PC-3 (cell line): ENCODE data around the gene VTN. TPM values are rescaled to one million over a fixed set of nuclear protein-coding genes. Genes with fewer than 3 reads are reported as not detected.

Experiments
- ATAC-seq: fragments of 200-7000 bp; cut with Tn5 transposase; 2 replicates; pipeline ENCODE4 v1.9.1; 2020; ENCODE audit warnings: mild to moderate bottlenecking, moderate library complexity
- BruUV-seq: library from RNA; stranded (reverse); fragments of 400-500 nt; replicated peaks from 2 replicates; lab custom pipeline; 2021; lab: Mats Ljungman, UMichigan
- CTCF ChIA-PET: fragments of 300-600 bp; sonication (Branson Sonifier 250); formaldehyde crosslinking; loops from one replicate; lab custom pipeline; 2022; ENCODE audit warnings: antibody characterized with exemption; lab: Charles Lee
- POLR2A ChIA-PET: fragments of 300-600 bp; sonication (Branson Sonifier 250); formaldehyde crosslinking; loops from one replicate; lab custom pipeline; 2022; ENCODE audit warnings: antibody characterized with exemption; ENCODE audit not compliant: unreplicated experiment; lab: Charles Lee
- DNase-seq: peaks from one replicate; pipeline ENCODE4 v3.0.0-alpha.2; 2015
- H2AFZ ChIP-seq: fragments of 300-600 bp; sonication (generic); 2 replicates; pipeline ENCODE4 v1.6.0; 2016; ENCODE audit warnings: antibody characterized with exemption, low read length
- H3F3A ChIP-seq: fragments of 300-600 bp; sonication (generic); one replicate; pipeline ENCODE4 v1.6.0; 2017; ENCODE audit warnings: antibody characterized with exemption, low read length, control low read depth, mild to moderate bottlenecking; ENCODE audit not compliant: unreplicated experiment
- H3K27ac ChIP-seq: fragments of 300-600 bp; sonication (generic); 2 replicates; pipeline ENCODE4 v1.5.1; 2016; ENCODE audit warnings: mild to moderate bottlenecking, low read length
- H3K27me3 ChIP-seq: fragments of 300-600 bp; sonication (generic); 2 replicates; pipeline ENCODE4 v1.6.1; 2016; ENCODE audit warnings: low read length, mixed read lengths
- H3K36me3 ChIP-seq: fragments of 300-600 bp; sonication (generic); 2 replicates; pipeline ENCODE4 v1.6.1; 2016; ENCODE audit warnings: low read depth, mixed run types, low read length, mixed read lengths
- H3K4me1 ChIP-seq: fragments of 300-600 bp; sonication (generic); 2 replicates; pipeline ENCODE4 v1.5.1; 2016; ENCODE audit warnings: low read length; ENCODE audit not compliant: insufficient read depth
- H3K4me2 ChIP-seq: fragments of 300-600 bp; sonication (generic); 2 replicates; pipeline ENCODE4 v1.6.0; 2016; ENCODE audit warnings: low read length
- H3K4me3 ChIP-seq: fragments of 300-600 bp; sonication (generic); 2 replicates; pipeline ENCODE4 v1.5.1; 2016; ENCODE audit warnings: mild to moderate bottlenecking, low read length, mixed read lengths
- H3K79me2 ChIP-seq: fragments of 300-600 bp; sonication (generic); 2 replicates; pipeline ENCODE4 v1.6.1; 2017; ENCODE audit warnings: low read length, mixed read lengths
- H3K9ac ChIP-seq: fragments of 300-600 bp; sonication (generic); 2 replicates; pipeline ENCODE4 v1.6.0; 2016; ENCODE audit warnings: mild to moderate bottlenecking, low read length
- H3K9me2 ChIP-seq: fragments of 300-600 bp; sonication (generic); replicated peaks from 2 replicates; pipeline ENCODE4 v1.6.1; 2016; ENCODE audit warnings: mixed run types, low read length, mixed read lengths
- H3K9me3 ChIP-seq: fragments of 300-600 bp; sonication (generic); 2 replicates; pipeline ENCODE4 v1.6.1; 2016; ENCODE audit warnings: low read length, mixed read lengths
- H4K20me1 ChIP-seq: fragments of 300-600 bp; sonication (generic); 2 replicates; pipeline ENCODE4 v1.6.1; 2016; ENCODE audit warnings: low read length, mixed read lengths
- EZH2 ChIP-seq: fragments of 300-600 bp; sonication (generic); IDR thresholded peaks from one replicate; pipeline ENCODE4 v1.6.1; 2017; ENCODE audit warnings: antibody characterized with exemption, mild to moderate bottlenecking, low read length; ENCODE audit not compliant: unreplicated experiment
- EZH2phosphoT487 ChIP-seq: fragments of 300-600 bp; sonication (generic); IDR thresholded peaks from 2 replicates; pipeline ENCODE4 v1.6.1; 2018; ENCODE audit warnings: mild to moderate bottlenecking, antibody characterized with exemption, low read length, borderline replicate concordance
- intact Hi-C: fragments of 100-400 bp; cut with micrococcal nuclease; formaldehyde crosslinking; loops from 2 replicates; pipeline ENCODE4 v1.9.0; 2023
- total RNA-seq: library from RNA; depleted of rRNA; stranded (reverse); fragments of >200 nt; gene quantifications from 2 replicates; pipeline ENCODE4 v1.2.3, GENCODE V29; 2014
- TF ChIP-seq, protein P1 (sequence below): fragments of 300-600 bp; sonication (generic); conservative IDR thresholded peaks from 2 replicates; pipeline ENCODE4 v1.5.1; 2017; ENCODE audit warnings: antibody characterized with exemption, low read depth, mild to moderate bottlenecking, low read length

The VTN gene
- total RNA-seq, 1 experiment from 2014 or later: not detected

DNA sequence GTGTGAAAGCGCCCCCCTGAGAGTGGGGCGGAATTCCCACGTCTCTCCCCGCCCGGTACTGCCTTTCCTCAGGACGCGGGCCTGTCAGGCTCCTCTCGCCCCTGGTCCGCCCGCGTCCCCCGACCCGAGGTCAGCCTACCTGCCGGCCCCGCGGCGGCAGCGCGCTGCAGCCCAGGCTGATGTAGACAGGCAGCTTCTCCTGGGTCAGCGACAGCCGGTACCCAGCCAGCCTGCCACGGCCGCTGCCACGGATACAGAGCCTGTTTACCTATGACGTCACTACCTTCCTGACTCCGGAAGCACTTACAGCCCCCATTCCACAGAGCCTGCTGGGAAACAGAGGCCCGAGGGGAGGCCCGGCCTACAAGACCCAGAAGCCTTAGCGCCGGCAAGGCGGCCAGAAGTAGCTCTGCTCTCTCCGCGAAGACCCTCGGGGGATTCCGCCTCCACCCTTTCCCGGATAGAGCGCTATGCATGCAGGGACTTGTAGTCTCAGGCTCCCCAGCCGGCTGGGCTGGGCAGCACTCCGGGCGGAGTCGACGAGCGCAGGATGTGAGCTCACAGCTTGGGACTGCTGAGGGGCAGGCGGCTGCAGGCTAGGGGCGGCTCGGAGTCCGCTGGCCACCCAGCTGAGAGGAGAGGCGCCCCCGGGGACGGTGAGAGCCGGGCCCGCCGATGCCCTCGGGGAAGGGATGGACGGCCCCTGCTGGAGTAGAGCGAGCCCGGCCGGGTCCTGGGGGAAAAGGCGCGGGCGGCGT lies 34.7 kb downstream of the VTN start, which contains the start of the genes IFT20 and TNFAIP1:
IFT20 (minus strand) TSS at position 272 of the 758 bp plus-strand sequence. CDS start 3,487 bp downstream, outside the sequence.
TNFAIP1 (plus strand) TSS at position 561 of the 758 bp plus-strand sequence. CDS start 3,761 bp downstream, outside the sequence.
- peak; percentile 95 for ATAC-seq
- H3F3A ChIP-seq: no peaks in the 10 kb centered on the region
- 0 out of 2 replicates have a peak, but pooled peaks cover 6% of the 10 kb centered on the region for H4K20me1 ChIP-seq
- H2AFZ ChIP-seq: peak within 1 kb of the TSS; percentile 92
- ChIA-PET POLR2A (interaction anchor here (0.6 to 2.3 kb wide), 6 partner anchors 12 to 1577 kb away, joined by 3 to 14 read pairs (median 3); partner anchors contain the start of gene POLDIP2), CTCF (interaction anchor here (0.6 to 1.4 kb wide), 3 partner anchors 12 to 86 kb away, joined by 3 to 6 read pairs (median 5); partner anchors contain the start of gene POLDIP2)
- TF ChIP-seq EZH2phosphoT487: no peak
- TF ChIP-seq, protein P1, sequence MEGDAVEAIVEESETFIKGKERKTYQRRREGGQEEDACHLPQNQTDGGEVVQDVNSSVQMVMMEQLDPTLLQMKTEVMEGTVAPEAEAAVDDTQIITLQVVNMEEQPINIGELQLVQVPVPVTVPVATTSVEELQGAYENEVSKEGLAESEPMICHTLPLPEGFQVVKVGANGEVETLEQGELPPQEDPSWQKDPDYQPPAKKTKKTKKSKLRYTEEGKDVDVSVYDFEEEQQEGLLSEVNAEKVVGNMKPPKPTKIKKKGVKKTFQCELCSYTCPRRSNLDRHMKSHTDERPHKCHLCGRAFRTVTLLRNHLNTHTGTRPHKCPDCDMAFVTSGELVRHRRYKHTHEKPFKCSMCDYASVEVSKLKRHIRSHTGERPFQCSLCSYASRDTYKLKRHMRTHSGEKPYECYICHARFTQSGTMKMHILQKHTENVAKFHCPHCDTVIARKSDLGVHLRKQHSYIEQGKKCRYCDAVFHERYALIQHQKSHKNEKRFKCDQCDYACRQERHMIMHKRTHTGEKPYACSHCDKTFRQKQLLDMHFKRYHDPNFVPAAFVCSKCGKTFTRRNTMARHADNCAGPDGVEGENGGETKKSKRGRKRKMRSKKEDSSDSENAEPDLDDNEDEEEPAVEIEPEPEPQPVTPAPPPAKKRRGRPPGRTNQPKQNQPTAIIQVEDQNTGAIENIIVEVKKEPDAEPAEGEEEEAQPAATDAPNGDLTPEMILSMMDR: no peak
- no peak for TF ChIP-seq EZH2
- H3K9ac ChIP-seq: peak within 1 kb of the TSS; percentile 91
- peak within 1 kb of the TSS; percentile 98 for H3K4me2 ChIP-seq
- no peaks in the 10 kb centered on the region for H3K27me3 ChIP-seq
- H3K79me2 ChIP-seq: peaks cover 60% of the 10 kb centered on the region
- BruUV-seq: no TSS peak
- H3K9me2 ChIP-seq: no peaks in the 10 kb centered on the region
- peak within 1 kb of the TSS; percentile 78 for H3K27ac ChIP-seq
- peak within 1 kb of the TSS; percentile 97 for H3K4me3 ChIP-seq
- intact Hi-C loops: loop anchor here (1.0 kb wide), 1 partner anchor 22 kb away; the partner anchor contains the start of gene POLDIP2
- no peaks in the 10 kb centered on the region for H3K36me3 ChIP-seq
- no peaks in the 10 kb centered on the region for H3K9me3 ChIP-seq
- DNase-seq: peak; percentile 97
- peaks cover 25% of the 10 kb centered on the region for H3K4me1 ChIP-seq

DNA sequence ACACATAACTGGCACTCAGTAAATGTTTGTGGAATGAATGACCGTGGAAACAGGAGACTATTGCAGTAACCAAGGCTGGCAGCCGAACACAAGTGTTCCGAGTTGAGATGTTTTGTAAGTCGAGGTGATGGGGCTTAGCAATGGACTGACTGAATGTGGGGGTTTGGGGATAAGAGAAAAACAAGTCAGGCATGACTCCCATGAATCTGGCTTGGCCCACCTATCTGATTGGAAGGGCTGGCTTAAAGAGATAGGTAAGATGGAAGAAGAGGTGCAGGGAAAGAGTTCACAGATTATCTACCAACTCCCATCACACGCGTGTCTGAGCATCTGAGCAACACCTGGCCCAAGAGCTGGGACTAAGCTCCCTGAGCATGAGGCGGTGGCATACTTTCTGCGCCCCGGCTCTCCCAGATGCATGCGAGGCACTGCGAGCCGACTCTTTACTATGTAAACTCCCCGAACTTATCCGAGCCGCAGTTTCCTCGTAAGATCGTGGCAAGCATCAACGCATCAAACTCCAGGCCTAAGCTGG lies 35.4 kb downstream of the VTN start:
- ChIA-PET CTCF (interaction anchor here (1.4 kb wide), 1 partner anchor 12 kb away, joined by 5 read pairs; no protein-coding TSS in a partner anchor), POLR2A (interaction anchor here (0.8 to 2.3 kb wide), 2 partner anchors 13 to 294 kb away, joined by 3 to 14 read pairs; no protein-coding TSS in a partner anchor)
- TSS peak; percentile 38 for BruUV-seq
- no peak for TF ChIP-seq EZH2phosphoT487
- no peak for TF ChIP-seq EZH2
- TF ChIP-seq, protein P1: no peak
- Histone ChIP-seq H3K36me3 (no peaks in the 10 kb centered on the region), H3K9me2 (no peaks in the 10 kb centered on the region), H3K79me2 (peaks cover 60% of the 10 kb centered on the region), H3K4me2 (peak overlapping the region; percentile 98), H2AFZ (peak overlapping the region; percentile 92), H3K27me3 (no peaks in the 10 kb centered on the region), H3K9ac (peak overlapping the region; percentile 84), H4K20me1 (0 out of 2 replicates have a peak, but pooled peaks cover 6% of the 10 kb centered on the region), H3K27ac (no peak overlapping the region; the same call in 1 of the 2 replicates), H3F3A (no peaks in the 10 kb centered on the region), H3K4me1 (peaks cover 25% of the 10 kb centered on the region), H3K9me3 (no peaks in the 10 kb centered on the region), H3K4me3 (peak overlapping the region; percentile 97)
- no peak for ATAC-seq
- no peak for DNase-seq
- intact Hi-C loops: loop anchor here (1.0 kb wide), 1 partner anchor 23 kb away; the partner anchor contains the start of gene POLDIP2
